CD4-positive, alpha-beta T cell treated with Interleukin-17A for 4 hours (primary cell): ENCODE results near the gene CCDC82.

ENCODE experiments used
- DNase-seq: peaks from one replicate; pipeline ENCODE4 v3.0.0-alpha.2; 2020; ENCODE audit warnings: mixed read lengths

The CCDC82 gene

GRCh38 chr11:96358321-96358720 is 31.4 kb downstream of the CCDC82 start:
- DNase-seq: no peak

- no peak for DNase-seq
Measured at GRCh38 chr11:96357794-96358193, 31.9 kb downstream of the CCDC82 start.

DNA sequence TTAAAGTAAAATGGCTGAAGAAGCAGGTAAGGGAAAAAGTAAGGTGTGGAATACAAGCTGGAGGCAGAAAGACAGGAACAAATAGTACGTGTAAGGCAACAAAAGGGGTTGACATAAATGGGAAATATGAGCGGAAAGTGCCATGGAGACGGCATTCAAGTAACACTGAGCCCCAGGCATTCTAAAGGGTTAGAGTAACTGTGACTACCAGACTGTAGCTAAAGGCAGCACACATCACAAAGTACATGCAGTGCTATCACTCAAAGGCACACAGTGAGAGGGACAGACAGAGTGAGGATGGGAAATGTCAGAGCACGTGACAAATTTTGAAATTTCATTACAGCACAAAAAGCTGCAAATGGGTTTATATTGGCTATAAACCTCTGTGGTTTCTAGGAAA is 32.9 kb downstream of the CCDC82 start:
- no peak for DNase-seq

DNA sequence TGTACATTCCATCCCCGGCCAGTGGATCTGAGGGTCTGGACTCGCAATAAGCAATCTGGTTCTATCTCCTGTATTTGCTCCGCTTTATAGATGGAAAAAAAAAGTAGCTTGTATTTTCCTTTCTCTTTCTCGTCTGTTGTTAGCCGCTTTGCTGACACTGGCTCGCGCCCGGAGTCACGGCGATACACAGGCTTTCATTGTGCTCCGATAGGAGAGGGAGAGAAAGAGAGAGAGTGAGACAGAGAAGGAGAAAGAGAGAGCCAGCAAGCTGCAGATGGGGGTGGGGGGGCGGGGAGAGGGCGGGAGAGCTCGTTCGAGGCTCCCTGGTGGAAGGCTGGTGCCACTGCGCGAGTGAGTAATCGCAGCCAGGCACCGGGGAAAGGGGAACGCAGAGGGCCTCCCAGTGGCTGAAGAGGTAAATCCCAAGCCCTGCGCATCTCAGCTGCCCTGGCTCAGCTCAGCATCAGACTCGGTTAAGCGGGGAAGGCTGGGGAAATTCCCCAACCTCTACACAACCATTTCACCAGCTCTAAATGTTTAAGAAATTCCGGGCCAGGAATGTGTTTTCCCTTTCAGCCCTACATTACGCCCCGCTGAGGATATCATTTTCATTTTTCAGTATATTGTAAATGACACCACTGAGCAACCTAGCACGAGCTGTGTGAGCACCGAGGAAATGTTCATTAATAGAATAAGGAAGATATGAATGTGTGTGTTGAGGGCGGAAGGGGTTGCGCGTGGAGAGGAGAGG is 46.6 kb downstream of the CCDC82 start, which contains the start of gene MAML2:
MAML2 (minus strand) TSS at position 235 of the 751 bp plus-strand sequence. CDS start 1,300 bp downstream, outside the sequence.
- peak; percentile 93 for DNase-seq

GRCh38 chr11:96342014-96342960 is 47.4 kb downstream of the CCDC82 start:
- no peak for DNase-seq

DNA sequence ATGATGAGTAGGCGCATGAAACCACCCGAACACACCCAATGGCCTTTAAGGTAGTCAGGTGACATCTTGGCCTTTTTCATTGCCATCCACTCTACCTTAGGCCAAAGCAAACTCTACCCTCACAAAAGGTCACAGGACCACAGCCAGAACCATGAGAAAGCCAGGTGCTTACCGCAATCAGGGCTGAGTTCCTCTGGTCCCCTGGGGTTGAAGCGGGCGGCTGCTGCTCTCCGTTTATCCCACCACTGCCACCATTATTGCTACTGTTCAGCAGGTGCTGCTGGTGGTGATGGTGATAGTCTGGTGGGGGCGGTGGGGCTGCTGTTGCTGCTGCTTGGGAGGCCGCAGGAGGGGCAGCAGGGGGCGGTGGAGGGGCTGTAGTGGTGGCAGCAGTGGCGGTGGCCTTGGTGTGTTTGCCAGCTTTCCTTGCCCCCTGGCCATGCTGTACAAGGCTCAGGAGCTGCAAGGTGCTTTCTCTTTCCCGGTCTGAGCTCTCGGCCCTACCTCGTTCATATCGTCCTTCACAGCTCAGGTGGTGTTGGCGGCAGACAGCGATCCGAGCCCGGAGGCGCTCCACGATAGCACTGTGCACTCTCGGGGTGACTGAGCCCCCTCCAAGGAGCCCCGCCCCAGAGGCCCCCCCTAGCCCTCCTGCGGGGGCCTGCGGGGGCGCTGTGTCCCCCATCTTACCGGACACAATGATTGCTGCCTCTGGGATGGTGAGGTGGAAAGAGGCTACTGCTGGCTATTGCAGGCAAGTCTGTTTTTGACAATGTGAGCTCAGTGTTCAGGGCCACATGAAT is 48.3 kb downstream of the CCDC82 start:
- peak; percentile 70 for DNase-seq

GRCh38 chr11:96340555-96340885 is 49.2 kb downstream of the CCDC82 start:
- no peak for DNase-seq

DNA sequence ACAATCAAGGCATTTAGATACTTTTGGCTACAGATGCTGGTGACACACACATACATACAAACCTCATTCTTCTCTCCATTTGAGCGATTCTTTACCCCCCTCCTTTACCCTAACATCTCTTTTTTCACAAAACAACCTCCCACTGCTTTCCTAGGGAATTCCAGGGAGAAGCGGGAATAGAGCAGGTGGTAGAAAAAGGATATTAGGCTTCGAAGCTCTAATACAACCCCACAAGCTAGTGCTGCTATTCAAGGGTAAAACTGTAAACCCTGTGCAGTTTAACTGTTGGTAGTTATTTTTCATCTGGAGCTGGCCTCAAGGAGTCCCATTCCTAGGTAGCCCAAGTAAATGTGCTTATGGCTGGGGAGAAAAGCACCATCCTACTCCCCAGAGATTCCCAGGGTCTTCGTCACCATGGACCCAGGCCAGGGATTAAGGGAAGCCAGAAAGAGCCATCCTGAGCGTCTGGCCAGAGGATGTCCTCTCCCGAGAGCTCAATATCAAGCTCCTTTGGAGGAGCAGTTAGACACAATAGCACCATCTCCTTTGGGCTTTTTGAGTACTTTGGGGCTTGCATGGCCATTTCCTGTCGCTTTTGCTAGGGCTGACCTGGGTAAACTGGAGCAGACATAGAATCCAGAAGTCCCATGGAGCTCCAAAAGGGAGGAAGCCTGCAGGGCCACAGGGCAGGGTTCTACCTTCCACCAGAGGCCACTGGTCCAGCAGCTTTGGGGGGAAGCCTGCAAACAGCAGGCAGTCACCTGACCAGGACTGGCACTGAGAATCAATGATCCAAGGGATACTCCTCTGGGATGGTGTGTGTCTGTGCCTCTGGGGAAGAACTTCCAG is 49.8 kb downstream of the CCDC82 start:
- DNase-seq: no peak

DNA sequence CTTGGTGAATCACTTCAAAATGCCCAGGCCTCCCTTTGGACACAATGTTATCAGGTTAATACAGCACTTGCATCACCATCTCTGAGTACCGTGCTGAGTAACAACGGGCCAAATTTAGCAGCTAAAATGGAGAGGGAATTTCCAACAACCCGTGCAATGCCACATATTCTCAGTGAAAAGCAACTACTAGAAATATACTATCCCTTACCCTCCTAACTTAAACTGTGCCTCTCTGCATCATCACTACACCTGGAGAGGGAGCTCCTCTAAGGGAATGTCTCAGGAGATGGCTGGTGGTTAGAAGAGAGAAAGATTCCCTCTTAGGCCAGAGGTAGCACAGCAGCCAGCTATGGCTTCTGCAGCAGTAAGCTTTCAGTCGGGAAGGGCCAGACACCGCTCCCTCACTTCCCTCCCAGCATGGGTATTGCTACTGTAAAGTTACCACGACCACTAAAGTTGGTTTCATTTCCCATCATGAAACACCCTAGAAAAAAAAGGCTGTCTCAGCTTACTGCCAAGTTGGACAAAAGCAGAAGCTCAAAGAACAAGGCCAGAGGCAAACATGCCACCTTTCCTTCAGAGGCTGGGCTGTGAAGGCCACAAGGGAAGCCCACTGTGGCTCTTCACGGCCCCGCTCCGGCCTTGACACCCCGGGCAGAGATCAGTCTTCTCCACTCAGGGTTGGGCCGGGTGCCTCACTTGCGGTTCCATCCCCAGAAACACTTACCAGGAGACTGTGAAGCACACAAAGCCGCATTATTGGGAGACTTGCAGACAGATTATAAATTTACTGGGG is 50.6 kb downstream of the CCDC82 start:
- DNase-seq: peak; percentile 56

- DNase-seq: peak; percentile 58
Measured at GRCh38 chr11:96337541-96338431, 51.9 kb downstream of the CCDC82 start.

GRCh38 chr11:96335388-96335787 is 54.3 kb downstream of the CCDC82 start:
- no peak for DNase-seq

DNA sequence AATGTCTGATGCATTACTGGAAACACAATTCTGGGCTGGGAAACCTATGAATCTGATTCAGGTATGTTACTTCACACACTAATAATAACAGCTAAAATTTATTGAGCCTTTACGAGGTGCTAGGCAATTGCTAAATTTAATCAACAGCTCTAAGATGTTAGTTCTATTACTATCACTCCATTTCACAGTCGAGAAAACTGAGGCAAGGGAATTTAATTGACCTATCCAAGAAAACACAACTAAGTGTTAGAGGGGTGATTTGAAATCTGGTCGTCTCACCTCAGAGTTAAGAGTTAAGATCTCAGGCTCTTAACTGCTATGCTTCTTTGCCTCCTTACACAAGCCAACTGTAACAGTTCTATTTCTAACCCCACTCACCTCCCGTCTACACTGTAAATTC is 55.5 kb downstream of the CCDC82 start:
- no peak for DNase-seq

DNA sequence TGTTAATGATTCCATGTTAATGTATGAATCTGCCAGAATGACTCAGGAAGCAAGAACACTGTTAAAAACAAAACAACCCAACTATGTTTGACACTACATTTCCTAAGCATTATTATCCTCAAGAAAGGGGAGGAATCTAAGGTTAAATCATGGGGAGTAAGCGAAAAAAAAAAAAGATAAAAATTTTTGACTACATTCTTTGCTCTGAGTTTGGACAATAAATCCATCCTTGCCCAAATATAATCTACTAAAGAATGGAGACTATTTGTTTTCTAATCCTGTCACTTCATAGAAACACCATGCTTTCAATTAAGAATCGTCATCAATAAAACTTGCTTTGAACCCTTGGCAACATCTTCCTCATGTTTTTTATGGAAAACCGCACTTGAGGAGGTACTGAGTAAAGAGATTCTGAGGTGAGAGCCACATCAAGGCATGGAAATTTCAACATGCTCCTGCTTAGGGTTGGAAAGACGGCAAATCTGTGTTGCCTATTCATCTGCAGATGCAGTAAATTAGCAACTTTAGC is 56.5 kb downstream of the CCDC82 start:
- DNase-seq: no peak

DNA sequence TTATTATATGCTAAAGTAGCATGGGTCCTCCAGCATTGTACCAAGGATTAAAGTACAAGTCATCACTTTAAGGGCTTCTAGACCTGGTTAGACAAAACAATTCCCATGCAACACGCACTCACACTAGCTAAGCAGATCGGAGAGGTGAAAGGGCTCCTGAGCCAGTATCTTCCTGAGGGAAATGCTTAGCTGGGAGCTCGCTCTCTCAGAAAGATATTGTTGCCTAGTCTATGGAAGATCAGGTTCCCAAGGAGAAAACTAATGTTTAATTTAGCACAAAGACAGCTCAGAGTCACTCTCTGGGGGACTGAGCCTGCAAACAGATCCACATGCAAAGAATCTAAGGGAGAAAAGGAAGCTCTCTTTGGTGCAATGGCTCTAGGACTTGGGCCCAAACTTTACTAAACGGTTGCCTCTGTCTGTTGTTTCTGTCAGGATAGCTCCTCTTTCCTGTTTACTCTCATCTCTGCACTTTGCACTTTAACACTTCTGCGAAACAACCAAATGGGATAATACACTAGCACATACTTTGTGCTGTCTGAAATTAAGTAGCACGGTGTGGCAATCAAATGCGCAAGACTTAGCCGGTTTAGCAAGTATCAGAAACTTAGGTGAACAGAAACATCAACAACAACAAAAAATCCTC is 57.5 kb downstream of the CCDC82 start:
- no peak for DNase-seq

DNA sequence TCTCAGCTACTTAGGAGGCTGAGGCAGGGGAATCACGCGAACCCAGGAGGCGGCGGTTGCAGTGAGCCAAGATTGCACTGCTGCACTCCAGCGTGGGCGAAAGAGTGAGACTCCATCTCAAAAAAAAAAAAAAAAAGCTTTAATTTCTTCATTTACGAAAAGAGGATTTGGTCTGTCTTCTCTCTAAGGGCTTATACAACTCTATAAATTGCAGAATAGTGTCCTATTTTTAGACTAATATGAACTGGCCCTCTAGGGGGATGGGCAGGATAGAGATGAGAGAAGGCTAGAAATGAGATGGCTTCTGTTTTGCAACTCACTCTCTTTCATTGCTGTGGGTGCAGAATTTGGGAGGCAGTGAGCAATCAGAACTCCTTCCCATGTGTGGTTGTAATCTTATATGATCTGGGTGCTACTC is 58.0 kb downstream of the CCDC82 start:
- DNase-seq: no peak

- no peak for DNase-seq
Measured at GRCh38 chr11:96330511-96330859, 59.2 kb downstream of the CCDC82 start.

DNA sequence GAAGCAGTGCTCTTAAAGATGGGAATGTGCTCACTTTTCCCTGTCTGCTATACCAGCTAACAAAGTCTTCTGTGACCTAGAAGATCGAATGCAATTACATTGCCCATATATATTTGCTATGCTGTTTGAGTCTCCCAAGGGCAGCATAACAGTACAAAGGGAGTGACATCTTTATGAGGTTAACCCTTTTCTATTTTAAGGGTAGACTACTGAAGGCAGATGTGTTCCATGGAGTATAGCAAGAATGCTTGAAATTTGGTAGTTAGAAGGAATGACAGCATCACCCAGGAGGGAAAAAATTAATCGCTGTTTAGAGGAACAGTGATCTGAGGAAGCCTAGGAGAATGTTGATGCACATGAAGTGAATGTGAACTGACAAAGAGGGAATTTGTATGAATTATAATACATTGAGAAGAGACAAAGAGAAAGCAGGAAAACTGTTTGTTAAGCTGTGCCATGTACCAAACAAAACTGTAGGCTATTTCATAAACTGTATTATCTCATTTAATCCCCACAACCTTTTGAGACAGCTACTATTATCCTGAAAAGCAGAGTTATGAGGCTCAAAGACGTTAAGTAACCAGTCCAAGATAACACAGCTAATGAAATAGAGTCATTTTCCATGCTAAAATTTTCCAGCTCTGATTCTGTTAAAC is 59.7 kb downstream of the CCDC82 start:
- DNase-seq: no peak

DNA sequence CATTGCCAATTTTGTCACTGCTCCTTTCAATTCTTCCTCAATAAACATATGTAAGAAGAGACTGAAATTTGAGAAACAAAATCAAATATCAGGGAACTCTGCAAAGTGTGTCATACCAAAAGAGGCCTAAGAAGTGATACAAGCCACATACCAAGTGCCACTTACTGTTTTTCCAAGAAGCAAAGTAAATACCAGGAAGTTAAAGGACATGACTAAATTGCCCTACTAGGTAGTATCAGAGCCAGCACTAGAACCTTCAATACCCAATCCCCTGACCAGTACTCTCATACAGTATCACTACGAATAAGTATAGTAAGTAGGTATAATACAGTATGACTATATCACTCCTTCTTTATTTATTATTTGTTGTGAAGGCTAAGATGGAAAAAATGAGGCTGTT is 60.3 kb downstream of the CCDC82 start:
- no peak for DNase-seq
